ENCODE measurements around the gene XKR3. TPM values are rescaled to one million over a fixed set of nuclear protein-coding genes. Genes with fewer than 3 reads are reported as not detected.
"Not testable (repeated sequence)": the region's sequence is repeated elsewhere in the genome, so short reads cannot be mapped to it uniquely, and the experiment has no call there.

The XKR3 gene
- total and polyA plus RNA-seq, 9 donors: 0.12 TPM; not detected in 8

GRCh38 chr22:16760416-16760815 lies 64.8 kb downstream of the XKR3 start:
- not testable (repeated sequence) for H3K36me3 ChIP-seq (ENCODE audit: control insufficient read depth, insufficient read depth, low read length); H3K27ac ChIP-seq (ENCODE audit: low read length); H3K4me1 ChIP-seq (ENCODE audit: control insufficient read depth, insufficient read depth, low read length); H3K4me3 ChIP-seq (ENCODE audit: low read length); H3K9me3 ChIP-seq (replicated peaks; ENCODE audit: control insufficient read depth, low read depth, low read length); DNase-seq; H3K27me3 ChIP-seq (ENCODE audit: control insufficient read depth, insufficient read depth, low read length)
- no CpG with 5 or more reads among the region's 4 CpGs for WGBS (ENCODE audit: insufficient coverage)

GRCh38 chr22:16749282-16749681 lies 75.9 kb downstream of the XKR3 start:
- H3K9me3 ChIP-seq (replicated peaks; ENCODE audit: control insufficient read depth, low read depth, low read length); H3K4me3 ChIP-seq (ENCODE audit: low read length); H3K27ac ChIP-seq (ENCODE audit: low read length); DNase-seq; H3K4me1 ChIP-seq (ENCODE audit: control insufficient read depth, insufficient read depth, low read length); H3K36me3 ChIP-seq (ENCODE audit: control insufficient read depth, insufficient read depth, low read length); H3K27me3 ChIP-seq (ENCODE audit: control insufficient read depth, insufficient read depth, low read length): not testable (repeated sequence)
- WGBS (ENCODE audit: insufficient coverage): no CpG with 5 or more reads among the region's 4 CpGs

DNA sequence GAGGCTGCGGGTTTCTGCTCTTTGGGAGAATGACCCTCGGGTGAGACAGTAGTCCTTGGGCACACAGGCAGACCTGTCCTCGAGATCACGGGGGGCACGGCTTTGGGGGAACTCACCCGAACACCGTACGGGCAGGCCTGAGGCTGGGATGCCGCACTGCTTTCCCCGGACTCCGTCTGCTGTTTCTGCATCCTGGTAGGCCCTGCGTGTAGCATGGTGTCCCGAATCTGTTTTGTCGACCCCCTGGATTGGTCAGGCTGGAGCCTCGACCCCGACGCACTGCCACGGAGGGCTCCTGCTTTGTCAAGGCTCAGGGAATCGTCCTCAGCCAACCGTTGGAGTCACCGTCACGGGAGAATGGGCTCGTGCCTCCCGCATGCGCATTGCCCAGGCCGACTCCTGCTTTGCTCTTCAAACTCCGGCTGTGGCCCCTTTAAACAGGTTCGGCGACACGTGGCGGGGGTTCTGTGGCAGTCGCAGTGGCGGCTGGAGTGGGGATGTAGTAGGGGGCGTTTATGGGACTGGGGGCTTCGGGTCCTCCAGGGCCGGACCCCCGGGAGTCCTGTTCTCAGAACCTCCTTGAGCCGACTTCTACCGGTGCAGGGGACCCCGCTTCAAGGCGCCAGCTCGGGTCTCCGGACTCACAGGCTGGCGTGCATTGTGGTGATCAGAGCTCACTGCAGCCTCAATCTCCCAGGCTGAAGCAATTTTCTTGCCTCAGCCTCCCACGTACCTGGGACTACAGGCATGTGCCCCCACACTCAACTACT lies 76.9 kb downstream of the XKR3 start:
- H3K27ac ChIP-seq (ENCODE audit: low read length); H3K36me3 ChIP-seq (ENCODE audit: control insufficient read depth, insufficient read depth, low read length); H3K4me1 ChIP-seq (ENCODE audit: control insufficient read depth, insufficient read depth, low read length); DNase-seq; H3K4me3 ChIP-seq (ENCODE audit: low read length); H3K27me3 ChIP-seq (ENCODE audit: control insufficient read depth, insufficient read depth, low read length); H3K9me3 ChIP-seq (replicated peaks; ENCODE audit: control insufficient read depth, low read depth, low read length): not testable (repeated sequence)
- 90% methylated on average over 42 of the region's 45 CpGs for WGBS (ENCODE audit: insufficient coverage)

DNA sequence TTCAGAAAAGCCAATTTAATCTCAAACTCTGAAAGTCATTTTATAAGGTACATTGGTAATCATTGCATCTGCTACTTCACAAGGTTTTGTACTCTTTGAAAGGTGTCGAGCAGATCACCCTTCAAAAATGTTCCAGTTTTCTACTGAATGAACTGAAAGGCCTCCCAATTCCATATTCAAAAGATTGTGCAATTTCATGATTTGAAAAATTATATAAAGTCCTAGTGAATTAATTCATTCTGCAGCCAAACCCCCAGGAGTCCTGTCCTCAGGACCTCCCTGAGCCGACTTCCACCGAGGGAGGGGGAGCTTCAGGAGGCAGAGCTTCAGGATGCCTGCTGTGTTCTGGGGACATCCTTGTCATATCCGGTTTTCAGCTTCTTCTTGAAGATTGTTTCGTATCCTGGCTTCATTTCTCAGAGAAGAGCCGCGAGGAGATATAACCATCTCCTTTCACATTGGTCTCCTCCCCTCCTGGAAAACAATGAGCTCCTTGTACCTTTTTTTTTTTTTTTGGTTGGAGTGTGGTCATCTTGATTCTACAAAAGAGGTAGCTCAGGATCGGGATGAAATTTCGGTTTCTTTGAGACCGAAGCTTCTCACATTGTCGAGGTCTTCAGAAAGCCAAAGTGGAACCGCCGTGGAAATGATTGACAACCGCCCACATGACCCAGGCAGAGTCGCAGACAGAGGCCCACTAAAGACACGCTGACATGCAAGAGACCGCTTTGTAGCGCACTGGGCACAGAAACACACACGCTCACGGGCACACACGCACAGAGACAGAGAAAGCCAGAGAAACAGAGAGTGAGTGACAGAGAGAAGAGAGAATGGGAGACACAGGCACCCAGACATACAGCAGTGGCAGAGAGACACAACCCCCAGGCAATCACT lies 77.7 kb downstream of the XKR3 start:
- DNase-seq; H3K9me3 ChIP-seq (replicated peaks; ENCODE audit: control insufficient read depth, low read depth, low read length); H3K4me1 ChIP-seq (ENCODE audit: control insufficient read depth, insufficient read depth, low read length); H3K27ac ChIP-seq (ENCODE audit: low read length); H3K4me3 ChIP-seq (ENCODE audit: low read length); H3K27me3 ChIP-seq (ENCODE audit: control insufficient read depth, insufficient read depth, low read length); H3K36me3 ChIP-seq (ENCODE audit: control insufficient read depth, insufficient read depth, low read length): not testable (repeated sequence)
- WGBS (ENCODE audit: insufficient coverage): 82% methylated on average over 18 of the region's 21 CpGs

- WGBS (ENCODE audit: insufficient coverage): no CpG with 5 or more reads among the region's 1 CpG
- H3K9me3 ChIP-seq (replicated peaks; ENCODE audit: control insufficient read depth, low read depth, low read length); DNase-seq; H3K27me3 ChIP-seq (ENCODE audit: control insufficient read depth, insufficient read depth, low read length); H3K36me3 ChIP-seq (ENCODE audit: control insufficient read depth, insufficient read depth, low read length); H3K4me3 ChIP-seq (ENCODE audit: low read length); H3K4me1 ChIP-seq (ENCODE audit: control insufficient read depth, insufficient read depth, low read length); H3K27ac ChIP-seq (ENCODE audit: low read length): not testable (repeated sequence)
Measured at GRCh38 chr22:16734271-16734670, 90.9 kb downstream of the XKR3 start.

Other genes with a start within 250 kb of the XKR3 start
- gene CCT8L2, start 232.6 kb downstream of the XKR3 start, total RNA-seq: not detected
- not detected for gene CCT8L2, start 232.6 kb downstream of the XKR3 start, polyA plus RNA-seq (ENCODE audit: insufficient read depth in 1 of 8, insufficient read length in 8 of 8, low replicate concordance in 1 of 8)
- gene GAB4, start 182.8 kb upstream of the XKR3 start, total RNA-seq: not detected
- not detected for gene GAB4, start 182.8 kb upstream of the XKR3 start, polyA plus RNA-seq (ENCODE audit: insufficient read depth in 1 of 8, insufficient read length in 8 of 8, low replicate concordance in 1 of 8)